ENCODE results near the gene RFX4. TPM values are rescaled to one million over a fixed set of nuclear protein-coding genes. Genes with fewer than 3 reads are reported as not detected.

RFX4 gene
- total RNA-seq, 2 donors from 2014 or later = 10.6 TPM; not detected in 1

- TF ChIP-seq CTCF (IDR thresholded peaks at IDR 0.05) = no peak
- no peak for TF ChIP-seq POLR2AphosphoS5 (IDR thresholded peaks at IDR 0.05)
- TF ChIP-seq POLR2A (IDR thresholded peaks at IDR 0.05) = no peak
- no peaks in the 10 kb centered on the region for H3K36me3 ChIP-seq
- intact Hi-C loops (cut with DNase I) = no loop called here
- WGBS = 19% methylated on average over 8 of the region's 8 CpGs
- no peaks in the 10 kb centered on the region for H3K27me3 ChIP-seq (replicated peaks; ENCODE audit: insufficient read depth)
- no peaks in the 10 kb centered on the region for H3K9me3 ChIP-seq
- H3K4me3 ChIP-seq = no peak overlapping the region
- no peak for DNase-seq (ENCODE audit: low spot score)
- no peak overlapping the region for H3K27ac ChIP-seq
- H3K4me1 ChIP-seq (replicated peaks) = no peaks in the 10 kb centered on the region
Measured at GRCh38 chr12:106672314-106673025, 89.7 kb downstream of the RFX4 start.

GRCh38 chr12:106673141-106673540 is 90.3 kb downstream of the RFX4 start:
- Histone ChIP-seq H3K27me3 (replicated peaks; ENCODE audit: insufficient read depth) (no peaks in the 10 kb centered on the region), H3K36me3 (no peaks in the 10 kb centered on the region), H3K4me1 (replicated peaks) (no peaks in the 10 kb centered on the region), H3K27ac (no peak overlapping the region), H3K9me3 (no peaks in the 10 kb centered on the region), H3K4me3 (no peak overlapping the region)
- WGBS = 49% methylated on average over 8 of the region's 8 CpGs
- DNase-seq (ENCODE audit: low spot score) = no peak
- no peak for TF ChIP-seq POLR2AphosphoS5 (IDR thresholded peaks at IDR 0.05)
- TF ChIP-seq POLR2A (IDR thresholded peaks at IDR 0.05) = no peak
- no peak for TF ChIP-seq CTCF (IDR thresholded peaks at IDR 0.05)
- intact Hi-C loops (cut with DNase I) = no loop called here

GRCh38 chr12:106675651-106676435 is 93.0 kb downstream of the RFX4 start:
- no peak for TF ChIP-seq CTCF (IDR thresholded peaks at IDR 0.05)
- TF ChIP-seq POLR2A (IDR thresholded peaks at IDR 0.05) = no peak
- TF ChIP-seq POLR2AphosphoS5 (IDR thresholded peaks at IDR 0.05) = no peak
- 88% methylated on average over 10 of the region's 10 CpGs for WGBS
- H3K36me3 ChIP-seq = no peaks in the 10 kb centered on the region
- H3K9me3 ChIP-seq = no peaks in the 10 kb centered on the region
- no peaks in the 10 kb centered on the region for H3K4me1 ChIP-seq (replicated peaks)
- H3K4me3 ChIP-seq = no peak overlapping the region
- no peak overlapping the region for H3K27ac ChIP-seq
- DNase-seq (ENCODE audit: low spot score) = no peak
- intact Hi-C loops (cut with DNase I) = no loop called here
- H3K27me3 ChIP-seq (replicated peaks; ENCODE audit: insufficient read depth) = no peaks in the 10 kb centered on the region

GRCh38 chr12:106679574-106679973 is 96.8 kb downstream of the RFX4 start:
- intact Hi-C loops (cut with DNase I) = no loop called here
- Histone ChIP-seq H3K9me3 (no peaks in the 10 kb centered on the region), H3K4me3 (no peak overlapping the region), H3K27me3 (replicated peaks; ENCODE audit: insufficient read depth) (no peaks in the 10 kb centered on the region), H3K27ac (no peak overlapping the region), H3K36me3 (no peaks in the 10 kb centered on the region), H3K4me1 (replicated peaks) (no peaks in the 10 kb centered on the region)
- WGBS = 44% methylated on average over 1 of the region's 1 CpG
- TF ChIP-seq POLR2AphosphoS5 (IDR thresholded peaks at IDR 0.05) = no peak
- TF ChIP-seq CTCF (IDR thresholded peaks at IDR 0.05) = no peak
- no peak for TF ChIP-seq POLR2A (IDR thresholded peaks at IDR 0.05)
- no peak for DNase-seq (ENCODE audit: low spot score)
